ENCODE data around the gene DSCAM.

Gene DSCAM

GRCh38 chr21:40827509-40827908, 19.4 kb downstream of the DSCAM start:
- Mint-ChIP-seq H3K27ac (no peak overlapping the region), H3K4me1 (ENCODE audit: low read depth) (no peaks in the 10 kb centered on the region), H3K27me3 (peaks cover 7% of the 10 kb centered on the region), H3K9me3 (ENCODE audit: low read depth) (no peaks in the 10 kb centered on the region), H3K4me3 (no peak overlapping the region), H3K36me3 (no peaks in the 10 kb centered on the region)

GRCh38 chr21:40819071-40819900, 27.7 kb downstream of the DSCAM start:
- Mint-ChIP-seq H3K27me3 (peaks cover 6% of the 10 kb centered on the region), H3K4me3 (no peak overlapping the region), H3K9me3 (ENCODE audit: low read depth) (peaks cover 5% of the 10 kb centered on the region), H3K36me3 (no peaks in the 10 kb centered on the region), H3K4me1 (ENCODE audit: low read depth) (no peaks in the 10 kb centered on the region), H3K27ac (no peak overlapping the region)

- no peaks in the 10 kb centered on the region for H3K36me3 Mint-ChIP-seq
- peaks cover 7% of the 10 kb centered on the region for H3K27me3 Mint-ChIP-seq
- no peak overlapping the region for H3K4me3 Mint-ChIP-seq
These were observed 33.0 kb downstream of the DSCAM start for GRCh38 chr21:40813918-40814317.

GRCh38 chr21:40809673-40810197, 37.2 kb downstream of the DSCAM start:
- Mint-ChIP-seq H3K36me3 (no peaks in the 10 kb centered on the region), H3K9me3 (ENCODE audit: low read depth) (peaks cover 5% of the 10 kb centered on the region), H3K4me3 (no peak overlapping the region), H3K4me1 (ENCODE audit: low read depth) (no peaks in the 10 kb centered on the region), H3K27me3 (peaks cover 9% of the 10 kb centered on the region), H3K27ac (no peak overlapping the region)

More at GRCh38 chr21:40813918-40814317, 33.0 kb downstream of the DSCAM start:
- Mint-ChIP-seq H3K27ac (no peak overlapping the region), H3K4me1 (ENCODE audit: low read depth) (no peaks in the 10 kb centered on the region), H3K9me3 (ENCODE audit: low read depth) (no peaks in the 10 kb centered on the region)

- Mint-ChIP-seq H3K27ac (no peak overlapping the region), H3K4me3 (no peak overlapping the region), H3K36me3 (peaks cover 3% of the 10 kb centered on the region), H3K27me3 (peaks cover 10% of the 10 kb centered on the region), H3K9me3 (ENCODE audit: low read depth) (peaks cover 23% of the 10 kb centered on the region), H3K4me1 (ENCODE audit: low read depth) (no peaks in the 10 kb centered on the region)
These were observed 43.9 kb downstream of the DSCAM start for GRCh38 chr21:40803101-40803500.

- H3K27ac Mint-ChIP-seq: no peak overlapping the region
- no peak overlapping the region for H3K4me3 Mint-ChIP-seq
- H3K27me3 Mint-ChIP-seq: peaks cover 8% of the 10 kb centered on the region
- H3K9me3 Mint-ChIP-seq (ENCODE audit: low read depth): peaks cover 36% of the 10 kb centered on the region
- peaks cover 3% of the 10 kb centered on the region for H3K36me3 Mint-ChIP-seq
- no peaks in the 10 kb centered on the region for H3K4me1 Mint-ChIP-seq (ENCODE audit: low read depth)
These were observed 46.8 kb downstream of the DSCAM start for GRCh38 chr21:40800126-40800525.

- no peak overlapping the region for H3K4me3 Mint-ChIP-seq
- H3K4me1 Mint-ChIP-seq (ENCODE audit: low read depth): no peaks in the 10 kb centered on the region
- peaks cover 4% of the 10 kb centered on the region for H3K27me3 Mint-ChIP-seq
- H3K27ac Mint-ChIP-seq: no peak overlapping the region
- H3K9me3 Mint-ChIP-seq (ENCODE audit: low read depth): peaks cover 28% of the 10 kb centered on the region
- H3K36me3 Mint-ChIP-seq: peaks cover 3% of the 10 kb centered on the region
These were observed 49.1 kb downstream of the DSCAM start for GRCh38 chr21:40797891-40798290.

GRCh38 chr21:40797410-40797809, 49.5 kb downstream of the DSCAM start:
- H3K4me3 Mint-ChIP-seq: no peak overlapping the region
- H3K27ac Mint-ChIP-seq: no peak overlapping the region
- H3K36me3 Mint-ChIP-seq: peaks cover 3% of the 10 kb centered on the region

GRCh38 chr21:40796464-40796863, 50.5 kb downstream of the DSCAM start:
- Mint-ChIP-seq H3K27ac (no peak overlapping the region), H3K9me3 (ENCODE audit: low read depth) (peaks cover 22% of the 10 kb centered on the region), H3K4me1 (ENCODE audit: low read depth) (no peaks in the 10 kb centered on the region), H3K4me3 (no peak overlapping the region), H3K27me3 (peaks cover 4% of the 10 kb centered on the region), H3K36me3 (no peaks in the 10 kb centered on the region)

More at GRCh38 chr21:40797410-40797809, 49.5 kb downstream of the DSCAM start:
- H3K4me1 Mint-ChIP-seq (ENCODE audit: low read depth): no peaks in the 10 kb centered on the region
- H3K27me3 Mint-ChIP-seq: peaks cover 4% of the 10 kb centered on the region
- peaks cover 26% of the 10 kb centered on the region for H3K9me3 Mint-ChIP-seq (ENCODE audit: low read depth)

GRCh38 chr21:40795313-40795712, 51.6 kb downstream of the DSCAM start:
- H3K9me3 Mint-ChIP-seq (ENCODE audit: low read depth): peaks cover 18% of the 10 kb centered on the region
- H3K27me3 Mint-ChIP-seq: peaks cover 4% of the 10 kb centered on the region
- H3K4me1 Mint-ChIP-seq (ENCODE audit: low read depth): no peaks in the 10 kb centered on the region
- H3K36me3 Mint-ChIP-seq: no peaks in the 10 kb centered on the region
- no peak overlapping the region for H3K27ac Mint-ChIP-seq
- H3K4me3 Mint-ChIP-seq: no peak overlapping the region

GRCh38 chr21:40792691-40793456, 54.1 kb downstream of the DSCAM start:
- H3K4me1 Mint-ChIP-seq (ENCODE audit: low read depth): no peaks in the 10 kb centered on the region
- H3K9me3 Mint-ChIP-seq (ENCODE audit: low read depth): peaks cover 11% of the 10 kb centered on the region
- H3K27ac Mint-ChIP-seq: no peak overlapping the region
- no peak overlapping the region for H3K4me3 Mint-ChIP-seq
- H3K36me3 Mint-ChIP-seq: no peaks in the 10 kb centered on the region
- H3K27me3 Mint-ChIP-seq: peaks cover 4% of the 10 kb centered on the region

- Mint-ChIP-seq H3K27me3 (peaks cover 4% of the 10 kb centered on the region), H3K9me3 (ENCODE audit: low read depth) (no peaks in the 10 kb centered on the region), H3K27ac (no peak overlapping the region), H3K36me3 (no peaks in the 10 kb centered on the region), H3K4me3 (no peak overlapping the region), H3K4me1 (ENCODE audit: low read depth) (no peaks in the 10 kb centered on the region)
These were observed 58.3 kb downstream of the DSCAM start for GRCh38 chr21:40788635-40789034.

- Mint-ChIP-seq H3K4me1 (ENCODE audit: low read depth) (no peaks in the 10 kb centered on the region), H3K9me3 (ENCODE audit: low read depth) (peaks cover 2% of the 10 kb centered on the region), H3K27ac (no peak overlapping the region), H3K27me3 (no peaks in the 10 kb centered on the region), H3K4me3 (no peak overlapping the region), H3K36me3 (no peaks in the 10 kb centered on the region)
These were observed 63.6 kb downstream of the DSCAM start for GRCh38 chr21:40783404-40783803.

GRCh38 chr21:40770435-40771055, 76.4 kb downstream of the DSCAM start:
- H3K27me3 Mint-ChIP-seq: peaks cover 4% of the 10 kb centered on the region

GRCh38 chr21:40769231-40769630, 77.7 kb downstream of the DSCAM start:
- Mint-ChIP-seq H3K36me3 (no peaks in the 10 kb centered on the region), H3K4me3 (no peak overlapping the region), H3K4me1 (ENCODE audit: low read depth) (no peaks in the 10 kb centered on the region), H3K27ac (no peak overlapping the region), H3K9me3 (ENCODE audit: low read depth) (peaks cover 4% of the 10 kb centered on the region), H3K27me3 (peaks cover 4% of the 10 kb centered on the region)

More at GRCh38 chr21:40770435-40771055, 76.4 kb downstream of the DSCAM start:
- H3K4me3 Mint-ChIP-seq: no peak overlapping the region
- no peaks in the 10 kb centered on the region for H3K4me1 Mint-ChIP-seq (ENCODE audit: low read depth)
- H3K36me3 Mint-ChIP-seq: no peaks in the 10 kb centered on the region
- H3K9me3 Mint-ChIP-seq (ENCODE audit: low read depth): peaks cover 4% of the 10 kb centered on the region
- no peak overlapping the region for H3K27ac Mint-ChIP-seq

Measured in activated naive CD8-positive, alpha-beta T cell (primary cell).